BLaER1 (cell line): Measurements from ENCODE around the gene PRM3.

Source experiments
- H3K27ac ChIP-seq: shearing (Covaris generic); formaldehyde crosslinking; 2 replicates; pipeline ENCODE4 v1.8.1; 2022
- H3K27me3 ChIP-seq: shearing (Covaris generic); formaldehyde crosslinking; 2 replicates; pipeline ENCODE4 v1.8.1; 2022
- H3K36me3 ChIP-seq: shearing (Covaris generic); formaldehyde crosslinking; 2 replicates; pipeline ENCODE4 v1.8.1; 2022
- H3K4me1 ChIP-seq: shearing (Covaris generic); formaldehyde crosslinking; 2 replicates; pipeline ENCODE4 v1.8.1; 2022
- H3K4me2 ChIP-seq: shearing (Covaris generic); formaldehyde crosslinking; 2 replicates; pipeline ENCODE4 v1.8.1; 2022
- H3K4me3 ChIP-seq: shearing (Covaris generic); formaldehyde crosslinking; 2 replicates; pipeline ENCODE4 v1.8.1; 2022
- H3K9ac ChIP-seq: shearing (Covaris generic); formaldehyde crosslinking; 2 replicates; pipeline ENCODE4 v1.8.1; 2022
- H3K9me3 ChIP-seq: shearing (Covaris generic); formaldehyde crosslinking; 2 replicates; pipeline ENCODE4 v1.8.1; 2022
- H4K20me1 ChIP-seq: shearing (Covaris generic); formaldehyde crosslinking; 2 replicates; pipeline ENCODE4 v1.8.1; 2022
- Cebpa-rat ChIP-seq: shearing (Covaris generic); IDR thresholded peaks from 2 replicates; pipeline ENCODE4 v1.8.1; 2022

PRM3 gene

DNA sequence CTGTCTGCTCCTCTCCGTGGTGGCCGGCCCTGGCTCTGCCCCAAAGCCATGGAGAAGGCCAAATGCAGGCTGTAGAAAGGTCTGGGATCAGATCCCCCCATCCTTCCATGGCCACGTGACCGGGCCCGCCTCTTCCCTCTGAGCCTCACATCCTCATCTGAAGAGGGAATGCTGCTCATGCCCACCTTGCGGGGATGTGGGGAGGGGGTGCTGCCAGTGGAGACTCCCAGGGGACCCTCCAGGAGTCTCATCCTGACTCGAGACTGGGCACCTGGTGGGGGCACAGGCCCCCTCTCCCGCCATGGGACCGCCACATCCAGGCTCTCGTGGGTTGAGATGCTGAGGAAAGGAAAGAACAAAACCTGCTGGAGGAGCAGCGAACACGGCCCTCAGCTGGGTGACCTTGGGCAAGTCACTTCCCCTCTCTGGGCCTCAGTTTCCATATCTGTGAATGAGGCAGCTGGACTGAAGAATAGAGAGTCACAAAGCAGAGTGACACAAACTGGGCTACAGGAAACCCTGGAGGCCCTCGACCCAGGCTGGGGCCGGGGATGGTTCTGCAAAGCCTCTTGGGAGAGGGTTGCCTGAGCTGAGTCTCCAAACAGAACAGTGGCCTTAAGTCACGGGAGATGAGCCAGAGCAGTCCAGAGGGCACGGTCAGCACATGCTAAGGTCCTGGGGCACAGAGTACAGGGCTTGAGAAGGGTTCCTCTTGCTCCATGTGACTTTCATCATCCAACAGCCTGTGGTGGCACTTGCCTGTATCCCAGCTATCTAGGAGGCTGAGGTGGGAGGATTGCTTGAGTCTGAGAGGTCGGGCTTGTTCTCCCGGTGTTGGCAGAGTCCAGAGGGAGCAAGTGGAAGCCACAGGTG is 47.5 kb downstream of the PRM3 start:
- H3K27ac ChIP-seq = peak overlapping the region; percentile 82
- H3K36me3 ChIP-seq = no peaks in the 10 kb centered on the region
- H4K20me1 ChIP-seq = no peaks in the 10 kb centered on the region
- H3K4me2 ChIP-seq = peak overlapping the region; percentile 96
- H3K4me3 ChIP-seq = peak overlapping the region; percentile 59
- H3K9ac ChIP-seq = peak overlapping the region; percentile 62
- peaks cover 54% of the 10 kb centered on the region for H3K4me1 ChIP-seq
- H3K27me3 ChIP-seq = no peaks in the 10 kb centered on the region
- no peak for TF ChIP-seq Cebpa-rat
- no peaks in the 10 kb centered on the region for H3K9me3 ChIP-seq

DNA sequence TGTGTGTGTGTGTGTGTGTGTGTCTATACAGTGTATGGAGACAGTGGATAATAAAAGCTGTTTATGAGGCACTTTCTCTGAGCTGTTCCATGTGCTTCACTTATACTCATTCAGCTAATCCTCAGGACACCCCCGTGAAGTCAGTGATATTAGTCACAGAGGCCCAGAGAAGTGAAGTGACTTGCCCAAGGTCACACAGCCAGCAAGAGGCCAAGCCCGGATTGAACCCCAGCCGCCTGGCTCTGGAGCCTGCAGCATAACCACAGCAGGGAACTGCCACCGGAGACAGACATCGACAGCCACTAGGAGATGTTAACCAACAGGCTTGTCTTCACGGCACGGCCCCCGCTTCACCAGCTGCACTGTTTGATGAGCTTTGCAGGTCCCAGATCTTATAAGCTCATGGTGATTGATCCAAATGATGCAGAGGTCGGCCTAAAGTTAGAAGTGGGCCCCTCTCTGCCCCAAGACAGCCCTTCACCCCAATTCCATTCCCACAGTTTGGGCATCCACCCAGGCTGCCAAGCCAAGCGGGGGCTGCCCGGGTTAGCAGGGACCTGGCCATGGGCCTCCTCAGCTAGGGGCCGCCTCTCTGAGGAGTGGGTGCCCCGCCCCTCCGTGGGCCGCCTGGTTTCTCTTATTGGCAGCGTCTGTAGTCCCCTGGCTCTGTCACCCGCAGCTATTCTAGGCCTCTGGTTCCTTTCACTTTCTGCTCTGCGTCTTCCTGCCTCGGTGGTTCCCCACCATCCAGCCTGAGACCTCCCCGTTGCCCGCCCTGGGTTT is 48.3 kb downstream of the PRM3 start:
- TF ChIP-seq Cebpa-rat = no peak
- Histone ChIP-seq H3K27me3 (no peaks in the 10 kb centered on the region), H3K4me1 (peaks cover 46% of the 10 kb centered on the region), H3K4me3 (peak overlapping the region; percentile 59), H3K4me2 (peak overlapping the region; percentile 96), H4K20me1 (no peaks in the 10 kb centered on the region), H3K36me3 (no peaks in the 10 kb centered on the region), H3K9ac (peak overlapping the region; percentile 62), H3K27ac (peak overlapping the region; percentile 82), H3K9me3 (no peaks in the 10 kb centered on the region)

DNA sequence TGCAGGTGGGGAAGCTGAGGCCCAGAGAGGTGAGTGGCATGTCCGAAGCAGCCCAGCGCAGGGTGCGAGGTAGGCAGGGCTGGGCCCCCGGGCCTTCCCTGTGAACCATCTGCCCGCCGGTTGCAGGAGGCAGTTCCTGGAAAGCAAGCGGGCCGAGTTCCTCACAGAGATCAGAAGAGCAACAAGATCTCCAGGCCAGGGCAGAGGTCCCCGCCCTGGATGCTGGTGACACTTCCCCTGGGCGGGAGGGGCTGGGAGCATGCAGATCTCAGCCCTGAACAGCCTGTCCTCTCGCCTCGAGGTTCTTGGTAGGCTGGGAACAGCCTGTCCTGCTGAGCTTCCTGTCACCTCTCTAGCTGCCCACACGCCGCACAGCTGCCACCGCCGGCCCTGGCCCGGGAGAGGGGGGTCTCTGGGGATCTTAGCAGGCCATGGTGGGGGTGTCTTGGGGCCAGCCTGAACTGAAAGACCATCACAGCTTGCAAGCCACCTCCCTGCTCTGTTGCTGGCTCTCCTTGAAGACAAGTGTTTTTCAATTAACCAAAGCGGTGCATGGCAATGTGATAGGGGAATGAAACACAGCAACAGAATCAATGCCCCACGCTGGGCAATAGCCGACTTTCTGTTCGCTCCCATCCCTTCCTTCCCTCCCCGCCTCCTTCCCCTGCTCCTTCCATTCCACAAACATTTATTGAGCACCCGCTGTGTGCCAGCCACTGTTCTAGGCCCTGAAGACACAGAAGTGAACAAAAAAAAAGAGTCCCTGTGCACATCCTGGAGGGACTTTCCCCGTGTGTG is 49.1 kb downstream of the PRM3 start:
- H3K4me1 ChIP-seq = peaks cover 42% of the 10 kb centered on the region
- peak overlapping the region; percentile 59; the same call in 1 of the 2 replicates for H3K4me3 ChIP-seq
- no peak for TF ChIP-seq Cebpa-rat
- H3K9me3 ChIP-seq = peaks cover 1% of the 10 kb centered on the region; the same call in 1 of the 2 replicates
- peak overlapping the region; percentile 82 for H3K27ac ChIP-seq
- H3K4me2 ChIP-seq = peak overlapping the region; percentile 96
- H4K20me1 ChIP-seq = no peaks in the 10 kb centered on the region
- no peaks in the 10 kb centered on the region for H3K36me3 ChIP-seq
- H3K9ac ChIP-seq = peak overlapping the region; percentile 62; the same call in 1 of the 2 replicates
- H3K27me3 ChIP-seq = no peaks in the 10 kb centered on the region
